OCI-LY1 (cell line): ENCODE measurements around the gene PTPRD.

Source experiments
- H2AFZ ChIP-seq: fragments of 200-600 bp; sonication (generic), shearing (Covaris generic); 2 replicates; pipeline ENCODE4 v1.6.0; 2014; ENCODE audit warnings: antibody characterized with exemption, mild to moderate bottlenecking, low read length
- H3F3A ChIP-seq: fragments of 200-600 bp; sonication (generic), shearing (Covaris generic); 2 replicates; pipeline ENCODE4 v1.6.0; 2014; ENCODE audit warnings: mild to moderate bottlenecking, antibody characterized with exemption, low read length, moderate library complexity; ENCODE audit not compliant: insufficient read depth
- H3K27ac ChIP-seq: fragments of 200-600 bp; sonication (generic); 2 replicates; pipeline ENCODE4 v1.5.1; 2014; ENCODE audit warnings: low read length, mixed run types, mild to moderate bottlenecking, low read depth; ENCODE audit not compliant: poor library complexity, severe bottlenecking
- H3K27me3 ChIP-seq: fragments of 200-600 bp; sonication (generic); 2 replicates; pipeline ENCODE4 v1.6.0; 2014; ENCODE audit warnings: antibody characterized with exemption, mild to moderate bottlenecking, low read length, moderate library complexity; ENCODE audit not compliant: insufficient read depth
- H3K36me3 ChIP-seq: fragments of 200-600 bp; sonication (generic); 2 replicates; pipeline ENCODE4 v1.6.1; 2014; ENCODE audit warnings: mild to moderate bottlenecking, antibody characterized with exemption, low read length, moderate library complexity, mixed read lengths; ENCODE audit not compliant: insufficient read depth
- H3K4me1 ChIP-seq: fragments of 200-600 bp; sonication (generic); 2 replicates; pipeline ENCODE4 v1.5.1; 2014; ENCODE audit warnings: mild to moderate bottlenecking, low read length, moderate library complexity; ENCODE audit not compliant: insufficient read depth, severe bottlenecking
- H3K4me2 ChIP-seq: fragments of 200-600 bp; sonication (generic), shearing (Covaris generic); 2 replicates; pipeline ENCODE4 v1.6.1; 2014; ENCODE audit warnings: low read length
- H3K4me3 ChIP-seq: fragments of 200-600 bp; sonication (generic); 2 replicates; pipeline ENCODE4 v1.5.1; 2014; ENCODE audit warnings: low read length, low read depth, mild to moderate bottlenecking, mixed read lengths; ENCODE audit not compliant: poor library complexity, severe bottlenecking
- H3K79me2 ChIP-seq: fragments of 200-600 bp; shearing (Covaris generic); 2 replicates; pipeline ENCODE4 v1.6.1; 2016; ENCODE audit warnings: mixed run types, low read length, mixed read lengths; ENCODE audit not compliant: insufficient read depth
- H3K9ac ChIP-seq: fragments of 200-600 bp; sonication (generic), shearing (Covaris generic); 2 replicates; pipeline ENCODE4 v1.6.1; 2014; ENCODE audit warnings: mild to moderate bottlenecking, low read length, mixed read lengths
- H3K9me2 ChIP-seq: fragments of 200-600 bp; sonication (generic), shearing (Covaris generic); 2 replicates; pipeline ENCODE4 v1.6.1; 2014; ENCODE audit warnings: low read depth, mild to moderate bottlenecking, low read length, mixed read lengths
- H3K9me3 ChIP-seq: fragments of 200-600 bp; shearing (Covaris generic); 2 replicates; pipeline ENCODE4 v1.6.1; 2014; ENCODE audit warnings: low read length, mixed read lengths
- H4K20me1 ChIP-seq: fragments of 200-600 bp; sonication (generic), shearing (Covaris generic); 2 replicates; pipeline ENCODE4 v1.6.0; 2016; ENCODE audit warnings: mild to moderate bottlenecking, low read length; ENCODE audit not compliant: insufficient read depth
- CTCF ChIP-seq: fragments of 200-600 bp; sonication (generic), shearing (Covaris generic); IDR thresholded peaks from 2 replicates; pipeline ENCODE4 v1.5.1; 2017; ENCODE audit warnings: mild to moderate bottlenecking, antibody characterized with exemption, low read length, moderate library complexity, mixed read lengths
- EZH2 ChIP-seq: fragments of 200-600 bp; sonication (generic), shearing (Covaris generic); IDR thresholded peaks from 2 replicates; pipeline ENCODE4 v1.8.0; 2017; ENCODE audit warnings: borderline replicate concordance, mixed run types, mild to moderate bottlenecking, antibody characterized with exemption, low read length, moderate library complexity, mixed read lengths

The PTPRD gene

GRCh38 chr9:8549214-8549613 is 2063.6 kb downstream of the PTPRD start:
- Histone ChIP-seq H3F3A (no peaks in the 10 kb centered on the region), H2AFZ (no peak overlapping the region), H3K27ac (no peak overlapping the region), H3K4me3 (no peak overlapping the region), H3K79me2 (no peaks in the 10 kb centered on the region), H3K27me3 (no peaks in the 10 kb centered on the region), H3K36me3 (no peaks in the 10 kb centered on the region), H3K9me2 (no peaks in the 10 kb centered on the region), H3K4me2 (no peak overlapping the region), H3K4me1 (no peaks in the 10 kb centered on the region), H3K9ac (no peak overlapping the region), H4K20me1 (no peaks in the 10 kb centered on the region), H3K9me3 (no peaks in the 10 kb centered on the region)
- TF ChIP-seq EZH2 (no peak), CTCF (no peak)

GRCh38 chr9:8543219-8543618 is 2069.6 kb downstream of the PTPRD start:
- no peak overlapping the region for H3K9ac ChIP-seq
- H2AFZ ChIP-seq = no peak overlapping the region
- no peaks in the 10 kb centered on the region for H3K79me2 ChIP-seq
- no peaks in the 10 kb centered on the region for H3K27me3 ChIP-seq
- no peak overlapping the region for H3K4me3 ChIP-seq
- H4K20me1 ChIP-seq = no peaks in the 10 kb centered on the region
- no peak overlapping the region for H3K4me2 ChIP-seq
- TF ChIP-seq CTCF = no peak
- no peak for TF ChIP-seq EZH2
- no peaks in the 10 kb centered on the region for H3K9me3 ChIP-seq
- H3K9me2 ChIP-seq = no peaks in the 10 kb centered on the region
- H3K4me1 ChIP-seq = no peaks in the 10 kb centered on the region
- H3K36me3 ChIP-seq = no peaks in the 10 kb centered on the region
- no peak overlapping the region for H3K27ac ChIP-seq
- H3F3A ChIP-seq = no peaks in the 10 kb centered on the region

GRCh38 chr9:8542537-8542936 is 2070.3 kb downstream of the PTPRD start:
- Histone ChIP-seq H3K27me3 (no peaks in the 10 kb centered on the region), H3K9ac (no peak overlapping the region), H2AFZ (no peak overlapping the region), H3K9me2 (no peaks in the 10 kb centered on the region), H3K4me2 (no peak overlapping the region), H3K36me3 (no peaks in the 10 kb centered on the region), H3K4me3 (no peak overlapping the region), H3K27ac (no peak overlapping the region), H4K20me1 (no peaks in the 10 kb centered on the region), H3K79me2 (no peaks in the 10 kb centered on the region), H3K9me3 (no peaks in the 10 kb centered on the region), H3K4me1 (no peaks in the 10 kb centered on the region), H3F3A (no peaks in the 10 kb centered on the region)
- TF ChIP-seq EZH2 = no peak
- TF ChIP-seq CTCF = no peak
